Measurements from ENCODE around the gene PRKCD.

PRKCD gene

DNA sequence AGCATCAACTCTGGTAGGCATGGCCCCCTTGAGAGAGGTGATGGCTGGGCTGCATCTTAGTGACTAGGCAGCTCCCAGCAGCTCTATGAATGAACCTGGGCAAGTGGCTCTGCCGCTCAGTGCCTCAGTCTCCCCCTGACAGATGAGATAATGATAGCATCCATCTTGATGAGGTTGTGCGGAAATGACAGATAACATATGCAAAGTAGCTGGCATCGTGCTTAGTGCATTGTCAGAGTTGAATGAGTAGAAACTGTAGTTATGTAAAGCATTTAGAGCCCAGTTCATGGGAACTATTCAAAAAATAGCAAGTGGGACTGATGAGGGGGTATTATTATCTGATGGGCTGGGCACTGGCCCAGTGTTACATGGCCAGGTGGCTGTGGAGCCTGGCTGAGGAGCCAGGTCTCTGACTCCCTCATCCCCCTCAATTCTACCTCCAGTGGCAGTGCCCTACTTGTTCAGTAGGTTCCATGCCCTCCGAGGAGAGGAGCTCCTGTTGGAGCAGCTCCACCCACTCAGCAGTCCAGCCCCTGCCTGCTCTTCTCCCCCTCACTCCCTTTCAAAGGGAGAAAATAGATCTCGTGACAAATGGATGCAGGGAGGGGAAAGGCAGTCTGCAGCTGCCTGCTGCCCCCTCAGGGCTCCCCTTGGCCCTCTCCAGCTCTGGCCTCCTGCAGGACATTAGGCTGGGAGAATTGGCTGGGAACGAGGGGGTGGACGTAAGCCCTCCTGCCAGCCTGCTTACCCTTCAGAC, 6.6 kb downstream of the PRKCD start:
- TF ChIP-seq, protein P1, sequence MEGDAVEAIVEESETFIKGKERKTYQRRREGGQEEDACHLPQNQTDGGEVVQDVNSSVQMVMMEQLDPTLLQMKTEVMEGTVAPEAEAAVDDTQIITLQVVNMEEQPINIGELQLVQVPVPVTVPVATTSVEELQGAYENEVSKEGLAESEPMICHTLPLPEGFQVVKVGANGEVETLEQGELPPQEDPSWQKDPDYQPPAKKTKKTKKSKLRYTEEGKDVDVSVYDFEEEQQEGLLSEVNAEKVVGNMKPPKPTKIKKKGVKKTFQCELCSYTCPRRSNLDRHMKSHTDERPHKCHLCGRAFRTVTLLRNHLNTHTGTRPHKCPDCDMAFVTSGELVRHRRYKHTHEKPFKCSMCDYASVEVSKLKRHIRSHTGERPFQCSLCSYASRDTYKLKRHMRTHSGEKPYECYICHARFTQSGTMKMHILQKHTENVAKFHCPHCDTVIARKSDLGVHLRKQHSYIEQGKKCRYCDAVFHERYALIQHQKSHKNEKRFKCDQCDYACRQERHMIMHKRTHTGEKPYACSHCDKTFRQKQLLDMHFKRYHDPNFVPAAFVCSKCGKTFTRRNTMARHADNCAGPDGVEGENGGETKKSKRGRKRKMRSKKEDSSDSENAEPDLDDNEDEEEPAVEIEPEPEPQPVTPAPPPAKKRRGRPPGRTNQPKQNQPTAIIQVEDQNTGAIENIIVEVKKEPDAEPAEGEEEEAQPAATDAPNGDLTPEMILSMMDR (IDR thresholded peaks at IDR 0.05) = no peak

DNA sequence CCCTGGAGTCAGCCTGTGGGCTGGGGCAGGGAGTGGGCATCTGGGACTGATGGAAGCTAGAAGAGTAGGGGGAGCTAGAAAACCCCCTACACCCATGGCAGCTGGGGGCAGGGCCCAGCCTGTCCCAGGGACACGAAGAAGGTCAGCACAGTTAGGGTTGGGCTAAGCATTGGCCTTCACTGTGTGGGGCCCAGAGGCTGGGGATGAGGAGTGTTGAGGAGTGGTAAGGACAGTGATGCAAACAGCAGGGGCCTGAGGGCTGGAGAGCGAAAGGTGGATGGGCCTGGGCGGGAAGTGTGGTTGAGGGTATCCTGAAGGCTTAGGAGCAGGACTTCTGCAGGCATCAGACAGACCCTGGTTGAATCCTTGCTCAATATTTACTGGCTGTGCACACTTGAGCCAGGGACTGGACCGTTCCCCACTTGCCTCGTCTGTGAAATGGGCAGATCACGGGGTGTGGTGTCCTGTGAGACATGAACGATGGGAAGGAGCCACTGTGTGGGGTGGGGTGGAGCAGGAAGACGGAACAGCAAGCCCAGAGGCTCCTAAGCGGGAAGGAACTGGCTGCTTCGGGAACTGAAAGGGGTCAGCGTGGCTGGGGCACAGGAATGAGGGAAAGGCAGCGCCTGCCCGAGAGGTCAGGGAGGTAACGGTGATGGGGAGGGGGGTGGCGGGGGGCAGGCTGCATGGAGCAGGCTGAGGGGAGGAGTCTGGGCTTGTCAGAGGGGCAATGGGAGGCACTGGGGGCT, 7.3 kb downstream of the PRKCD start:
- TF ChIP-seq, protein P1 (IDR thresholded peaks at IDR 0.05) = no peak

DNA sequence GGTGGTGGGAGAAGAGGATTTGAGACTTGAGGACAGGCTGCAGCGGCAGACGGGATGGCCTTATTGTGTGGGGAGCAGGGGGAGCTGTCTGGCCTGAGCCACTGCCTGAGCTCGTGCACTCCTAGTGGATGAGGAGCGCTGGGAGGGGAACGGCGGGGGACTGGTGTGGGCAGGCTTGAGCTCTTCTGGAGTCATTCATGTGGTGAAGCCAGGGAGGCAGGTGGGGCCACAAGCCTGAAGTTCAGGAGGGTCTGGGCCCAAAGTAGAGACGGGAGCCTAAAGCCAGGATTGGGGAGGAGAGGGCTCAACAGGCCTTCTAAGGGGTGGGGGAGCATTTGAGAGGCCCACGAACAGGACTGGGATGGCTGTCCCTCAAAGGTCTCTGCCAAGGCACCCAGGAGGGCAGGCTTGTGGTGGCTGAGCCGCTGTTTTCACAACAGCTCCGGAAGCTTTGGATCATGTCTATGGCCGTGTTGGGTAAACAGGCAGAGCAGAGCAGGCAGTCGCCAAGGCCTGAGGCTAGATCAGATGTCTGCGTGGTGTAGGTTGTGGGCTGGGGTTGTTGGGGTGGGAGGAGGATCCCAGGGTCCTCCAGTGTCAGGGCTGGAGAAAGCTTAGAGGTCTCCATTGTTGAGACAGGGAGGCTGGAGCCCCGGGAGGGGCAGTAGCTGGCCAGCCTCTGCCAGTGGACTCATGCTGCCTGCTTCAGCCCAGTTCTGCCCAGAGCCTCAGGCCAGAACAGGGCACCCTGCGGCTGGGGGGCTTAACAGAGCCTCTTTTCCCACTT, 8.2 kb downstream of the PRKCD start:
- TF ChIP-seq, protein P1 (IDR thresholded peaks at IDR 0.05) = no peak

DNA sequence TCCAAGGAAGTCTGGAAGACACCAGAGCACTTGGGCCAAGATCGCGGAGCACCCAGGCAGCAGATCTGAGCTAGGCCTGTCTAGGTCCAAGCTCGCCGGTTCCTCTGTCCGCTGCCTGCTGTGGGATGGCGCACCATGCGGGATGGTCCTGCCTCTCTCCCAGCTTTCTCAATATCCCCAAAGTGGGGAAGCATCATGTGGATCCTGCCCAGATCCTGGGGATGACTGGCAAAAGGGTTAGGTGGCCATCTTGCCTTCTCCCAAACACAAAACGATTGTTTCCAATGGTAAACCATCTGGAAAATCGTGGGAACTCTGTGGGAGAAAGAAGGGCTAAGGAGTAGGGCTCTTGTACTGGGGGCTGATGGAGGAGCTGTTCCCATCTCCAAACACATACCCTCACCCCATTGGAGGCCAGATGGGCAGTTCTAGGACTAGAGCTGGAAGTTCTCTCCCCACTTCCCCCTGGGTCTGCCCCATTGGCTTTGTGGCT, 8.9 kb downstream of the PRKCD start:
- TF ChIP-seq, protein P1 (IDR thresholded peaks at IDR 0.05) = no peak

DNA sequence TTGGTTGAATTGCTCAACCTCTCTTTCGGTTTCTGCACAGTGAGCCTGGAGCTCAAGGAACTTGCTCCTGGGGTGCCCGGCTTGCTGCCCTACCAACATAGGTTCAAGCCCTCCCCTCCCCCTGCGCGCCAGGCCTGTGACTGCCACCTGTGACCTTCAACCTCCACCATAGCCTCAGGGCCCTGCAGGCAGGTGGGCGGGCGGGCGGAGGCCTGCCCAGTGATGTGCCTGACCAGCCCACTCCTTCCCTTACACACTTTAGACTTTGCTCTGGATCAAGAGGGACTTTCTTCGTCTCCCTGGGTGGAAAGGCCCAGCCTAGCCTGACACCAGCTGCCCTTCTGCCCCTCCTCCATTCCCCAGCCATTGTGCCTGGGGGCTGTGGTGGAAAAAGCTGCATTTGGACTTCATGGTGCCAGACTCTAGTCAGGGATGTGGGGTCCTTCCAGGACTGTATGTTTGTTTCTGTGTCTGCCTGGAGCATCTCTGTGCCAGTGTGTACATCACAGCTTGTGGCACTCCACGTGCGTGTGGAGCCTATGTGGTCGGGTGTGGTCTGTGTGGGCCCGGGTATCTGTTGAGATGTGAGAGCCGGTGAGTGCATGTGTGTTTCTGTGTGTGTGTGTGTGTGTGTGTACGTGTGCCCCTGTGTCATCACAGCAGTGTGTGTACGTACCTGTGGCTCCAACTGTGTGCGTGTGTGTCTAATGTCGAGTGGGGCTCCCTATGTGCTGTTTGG, 9.5 kb downstream of the PRKCD start:
- TF ChIP-seq, protein P1 (IDR thresholded peaks at IDR 0.05) = no peak

DNA sequence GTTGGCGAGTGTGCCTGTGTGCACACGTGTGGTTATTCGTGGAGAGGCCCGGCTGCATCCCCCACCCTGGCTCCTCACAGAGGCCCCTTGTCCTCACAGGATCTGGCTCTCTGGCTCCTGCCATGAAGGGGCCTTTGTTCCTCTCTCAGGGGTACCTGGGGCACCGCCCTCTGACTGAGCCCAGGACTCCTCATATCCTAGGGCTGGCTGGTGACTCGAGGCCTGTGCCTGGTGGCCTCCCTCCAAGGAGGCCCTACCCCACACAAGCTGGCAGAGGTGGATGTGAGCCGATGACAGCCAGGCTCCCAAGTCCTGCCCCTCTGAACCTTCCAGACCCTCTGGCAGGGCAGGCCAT, 10.0 kb downstream of the PRKCD start:
- TF ChIP-seq, protein P1 (IDR thresholded peaks at IDR 0.05) = no peak
